Measurements from ENCODE around the gene TRAK1.
"Not testable (repeated sequence)": the region's sequence is repeated elsewhere in the genome, so short reads cannot be mapped to it uniquely, and the experiment has no call there.

Gene TRAK1

DNA sequence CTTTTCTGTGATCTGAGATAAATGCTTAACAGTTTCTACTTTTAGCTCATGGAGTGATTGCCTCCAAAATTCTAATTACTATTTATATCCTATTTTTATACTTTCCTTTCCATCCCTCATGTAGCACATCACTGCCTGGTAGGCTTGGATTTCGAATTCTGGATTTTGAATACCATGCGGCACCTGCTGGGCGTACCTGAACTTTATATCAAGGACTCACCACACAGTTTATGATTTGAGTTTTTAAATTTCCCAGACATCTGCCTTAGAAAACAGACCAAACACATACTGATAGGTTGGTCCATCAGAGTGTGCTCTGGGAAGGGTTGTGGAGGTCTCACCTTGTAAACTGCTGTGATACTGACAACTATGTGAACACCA is 6.4 kb downstream of the TRAK1 start:
- DNase-seq (ENCODE audit: low spot score), result no peak

DNA sequence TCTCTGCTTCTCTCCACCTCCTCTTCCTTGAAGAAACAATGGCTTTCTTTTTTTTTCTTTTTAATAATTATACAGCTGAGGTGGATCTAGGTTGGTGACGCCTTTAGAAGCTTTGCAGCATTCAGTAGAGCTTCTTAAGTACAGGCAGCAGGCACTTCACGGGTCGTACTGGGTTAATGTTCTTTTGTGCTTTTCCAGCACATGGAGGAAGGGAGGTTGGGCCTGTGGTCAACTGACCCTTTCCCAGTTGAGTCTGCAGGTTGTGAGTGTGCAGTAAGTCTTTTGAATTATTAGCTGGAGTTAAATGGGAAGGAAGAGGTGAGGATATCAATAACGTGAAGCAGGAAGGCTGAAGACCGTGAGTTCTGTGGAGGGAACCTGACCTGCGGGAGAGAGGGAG is 7.0 kb downstream of the TRAK1 start:
- no peak for DNase-seq (ENCODE audit: low spot score)

GRCh38 chr3:42099020-42099765 is 8.0 kb downstream of the TRAK1 start:
- DNase-seq (ENCODE audit: low spot score), result no peak

DNA sequence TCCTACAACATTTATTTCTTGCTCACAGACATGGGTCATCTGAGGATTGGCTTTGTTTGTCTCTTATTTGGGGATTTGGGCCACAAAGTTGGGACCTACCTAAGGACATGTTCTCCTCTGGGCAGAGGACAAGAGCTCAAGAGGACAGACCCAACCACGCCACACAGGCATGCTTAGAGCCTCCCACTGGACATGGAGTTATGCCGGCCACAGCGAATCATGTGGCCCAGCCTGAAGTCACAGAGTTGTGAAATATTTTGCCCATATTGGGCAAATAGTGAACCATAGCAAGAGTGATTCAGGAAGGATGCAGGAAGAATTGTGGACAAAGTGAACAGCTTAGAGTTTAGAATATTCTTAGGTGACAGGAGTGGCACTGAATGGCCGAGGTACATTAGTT is 9.9 kb downstream of the TRAK1 start:
- DNase-seq (ENCODE audit: low spot score), result peak; percentile 78

DNA sequence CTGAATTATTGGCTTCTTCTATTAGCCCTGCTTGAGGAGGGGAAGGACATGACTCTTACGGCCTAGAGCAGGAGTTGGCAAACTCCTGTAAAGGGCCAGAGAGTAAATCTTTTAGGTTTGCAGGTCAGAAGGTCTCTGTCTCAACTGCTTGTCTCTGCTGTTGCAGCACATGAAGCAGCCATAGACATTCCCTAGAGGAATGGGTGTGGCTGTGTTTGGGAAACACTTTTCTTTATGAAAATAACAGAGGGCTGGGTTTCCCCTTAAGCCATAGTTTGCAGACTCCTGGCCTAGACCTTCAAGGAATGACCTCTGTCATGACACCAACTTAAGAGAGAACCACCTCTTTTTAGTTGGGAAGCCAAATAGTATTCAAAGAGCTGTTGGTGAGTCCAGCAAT is 10.3 kb downstream of the TRAK1 start:
- no peak for DNase-seq (ENCODE audit: low spot score)

- DNase-seq (ENCODE audit: low spot score), result no peak
These were observed 11.4 kb downstream of the TRAK1 start for GRCh38 chr3:42102571-42102970.

GRCh38 chr3:42103921-42104665 is 12.9 kb downstream of the TRAK1 start:
- DNase-seq (ENCODE audit: low spot score), result not testable (repeated sequence)

- not testable (repeated sequence) for DNase-seq (ENCODE audit: low spot score)
These were observed 14.8 kb downstream of the TRAK1 start for GRCh38 chr3:42105994-42106393.

GRCh38 chr3:42106646-42107045 is 15.5 kb downstream of the TRAK1 start:
- DNase-seq (ENCODE audit: low spot score), result no peak

- DNase-seq (ENCODE audit: low spot score), result no peak
These were observed 19.5 kb downstream of the TRAK1 start for GRCh38 chr3:42110631-42111030.

DNA sequence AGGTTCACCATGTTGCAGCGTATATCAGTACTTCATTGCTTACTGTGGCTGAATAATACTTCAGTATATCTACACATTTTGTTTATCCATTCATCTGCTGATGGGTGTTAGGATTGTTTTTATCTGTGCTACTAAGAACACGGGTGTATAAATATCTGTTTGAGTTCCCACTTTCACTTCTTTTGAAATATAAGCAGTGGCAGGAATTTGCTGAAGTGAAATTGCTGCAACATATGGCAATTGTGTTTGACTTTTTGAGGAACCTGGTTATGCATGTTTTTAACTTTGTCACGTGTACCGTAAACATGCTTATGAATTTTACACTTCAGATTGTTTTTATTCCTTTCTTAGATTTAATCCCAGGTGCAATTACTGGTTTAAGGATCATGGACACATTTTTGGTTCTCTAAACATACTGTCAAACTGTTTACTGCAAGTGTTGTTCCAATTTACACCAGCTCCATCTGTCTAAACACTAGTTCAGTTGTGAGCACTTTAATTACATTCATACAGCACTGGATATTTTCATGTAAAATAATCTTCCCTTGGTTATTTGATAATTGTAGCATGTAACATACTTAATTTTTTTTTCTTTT is 23.1 kb downstream of the TRAK1 start:
- no peak for DNase-seq (ENCODE audit: low spot score)

DNA sequence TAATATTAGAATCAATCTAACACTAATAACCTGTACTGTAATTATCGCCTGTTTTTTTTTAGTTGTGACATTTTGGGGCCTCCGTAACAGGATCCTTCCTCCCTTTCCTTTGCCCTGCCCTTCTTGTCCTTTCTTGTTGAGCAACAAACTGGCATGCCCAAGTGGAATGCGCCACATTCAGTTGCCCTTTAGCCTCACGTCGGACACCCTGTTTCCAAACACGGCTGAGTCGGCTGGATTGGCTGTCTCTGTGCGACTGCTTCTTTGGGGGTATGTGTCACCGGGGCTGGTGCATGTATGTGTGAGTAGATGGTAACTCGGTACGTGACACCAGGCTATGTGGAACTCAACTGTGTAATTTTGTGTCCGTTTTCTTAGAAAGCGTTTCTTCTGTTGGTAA is 24.1 kb downstream of the TRAK1 start:
- no peak for DNase-seq (ENCODE audit: low spot score)

GRCh38 chr3:42115946-42116345 is 24.8 kb downstream of the TRAK1 start:
- DNase-seq (ENCODE audit: low spot score), result no peak

GRCh38 chr3:42116466-42116865 is 25.3 kb downstream of the TRAK1 start:
- DNase-seq (ENCODE audit: low spot score), result no peak

GRCh38 chr3:42117175-42118008 is 26.2 kb downstream of the TRAK1 start:
- peak; percentile 70 for DNase-seq (ENCODE audit: low spot score)

- peak; percentile 36 for DNase-seq (ENCODE audit: low spot score)
These were observed 27.7 kb downstream of the TRAK1 start for GRCh38 chr3:42118762-42119361.

GRCh38 chr3:42119561-42120355 is 28.6 kb downstream of the TRAK1 start:
- DNase-seq (ENCODE audit: low spot score), result no peak

- no peak for DNase-seq (ENCODE audit: low spot score)
These were observed 29.7 kb downstream of the TRAK1 start for GRCh38 chr3:42120866-42121265.

- no peak for DNase-seq (ENCODE audit: low spot score)
These were observed 31.3 kb downstream of the TRAK1 start for GRCh38 chr3:42122261-42123011.

DNA sequence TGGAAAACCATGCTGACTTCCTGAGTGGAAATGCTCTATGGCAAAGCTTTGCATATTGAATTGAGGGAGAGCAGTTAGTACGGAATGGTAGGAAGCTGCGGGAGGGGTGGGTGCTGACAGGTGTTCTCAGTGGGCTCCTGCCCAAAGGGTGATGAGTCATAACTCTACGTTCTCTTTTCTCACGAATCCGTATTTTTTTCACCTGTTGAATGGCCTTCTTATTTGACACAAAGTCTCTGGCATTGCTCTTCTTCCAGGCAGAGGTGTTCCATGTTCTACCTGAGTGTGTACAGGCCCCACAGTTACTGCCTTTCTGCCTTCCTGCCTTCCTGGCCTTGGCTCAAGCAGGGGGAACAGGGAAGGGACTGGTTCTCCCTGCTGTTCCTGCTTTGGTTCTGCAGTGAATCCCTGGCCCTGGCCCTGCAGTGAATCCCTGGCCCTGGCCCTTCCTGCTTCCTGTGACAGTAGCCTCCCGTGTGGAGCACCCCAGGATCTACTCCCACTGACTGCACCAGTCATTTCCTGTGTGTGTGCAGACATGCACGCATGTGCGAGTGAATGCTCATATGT is 31.9 kb downstream of the TRAK1 start:
- peak; percentile 81 for DNase-seq (ENCODE audit: low spot score)

Measured in hepatic stellate cell (primary cell).